ENCODE results near the gene ABCC4.

DNA sequence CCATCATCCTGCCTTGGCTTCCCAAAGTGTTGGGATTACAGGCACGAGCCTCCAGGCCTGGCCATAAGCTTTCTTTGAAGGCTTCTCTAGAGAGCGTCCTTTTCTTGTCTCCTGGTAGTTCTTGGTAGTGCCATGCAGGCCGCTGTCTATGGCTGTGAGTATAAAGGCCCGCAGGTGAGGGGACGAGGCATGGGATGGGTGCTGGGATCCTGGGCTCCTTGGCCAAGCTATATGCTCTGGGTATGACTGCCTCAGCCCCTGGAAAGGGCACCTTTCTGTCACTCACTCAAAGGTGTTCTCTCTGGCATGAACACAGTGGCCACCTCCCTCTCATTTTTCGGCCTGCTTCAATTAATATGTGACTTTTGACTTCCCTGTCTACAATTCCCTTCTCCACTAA lies 6.3 kb upstream of the ABCC4 start:
- TF ChIP-seq, protein P1, sequence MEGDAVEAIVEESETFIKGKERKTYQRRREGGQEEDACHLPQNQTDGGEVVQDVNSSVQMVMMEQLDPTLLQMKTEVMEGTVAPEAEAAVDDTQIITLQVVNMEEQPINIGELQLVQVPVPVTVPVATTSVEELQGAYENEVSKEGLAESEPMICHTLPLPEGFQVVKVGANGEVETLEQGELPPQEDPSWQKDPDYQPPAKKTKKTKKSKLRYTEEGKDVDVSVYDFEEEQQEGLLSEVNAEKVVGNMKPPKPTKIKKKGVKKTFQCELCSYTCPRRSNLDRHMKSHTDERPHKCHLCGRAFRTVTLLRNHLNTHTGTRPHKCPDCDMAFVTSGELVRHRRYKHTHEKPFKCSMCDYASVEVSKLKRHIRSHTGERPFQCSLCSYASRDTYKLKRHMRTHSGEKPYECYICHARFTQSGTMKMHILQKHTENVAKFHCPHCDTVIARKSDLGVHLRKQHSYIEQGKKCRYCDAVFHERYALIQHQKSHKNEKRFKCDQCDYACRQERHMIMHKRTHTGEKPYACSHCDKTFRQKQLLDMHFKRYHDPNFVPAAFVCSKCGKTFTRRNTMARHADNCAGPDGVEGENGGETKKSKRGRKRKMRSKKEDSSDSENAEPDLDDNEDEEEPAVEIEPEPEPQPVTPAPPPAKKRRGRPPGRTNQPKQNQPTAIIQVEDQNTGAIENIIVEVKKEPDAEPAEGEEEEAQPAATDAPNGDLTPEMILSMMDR (conservative IDR thresholded peaks at IDR 0.05; ENCODE audit: low read depth, low read length), result no peak
- TF ChIP-seq EZH2 (IDR thresholded peaks at IDR 0.05; ENCODE audit: borderline replicate concordance, low read depth, low read length, poor library complexity, severe bottlenecking), result no peak

Measured in A673 (cell line).